GM13976 (cell line): ENCODE results near the gene TRIP10.

Experiments used
- DNase-seq: peaks from one replicate; pipeline ENCODE4 v3.0.0; 2012; ENCODE audit warnings: low spot score
- CTCF ChIP-seq: IDR thresholded peaks from 2 replicates; pipeline ENCODE4 v1.5.1; 2012; ENCODE audit warnings: borderline replicate concordance, mild to moderate bottlenecking; ENCODE audit not compliant: insufficient read depth; ENCODE audit errors: extremely low read depth, missing control alignments, control extremely low read depth
- in situ Hi-C: fragments of 300-500 bp; cut with MboI; formaldehyde crosslinking; loops from one replicate; pipeline ENCODE4 v1.12.0; 2022; ENCODE audit warnings: low sequenced_read_pairs, mixed read lengths, inconsistent platforms; ENCODE audit not compliant: unreplicated experiment

The TRIP10 gene

GRCh38 chr19:6736917-6737283, 2.6 kb upstream of the TRIP10 start:
- TF ChIP-seq CTCF: no peak
- no peak for DNase-seq
- in situ Hi-C loops: loop anchor here (5.0 kb wide), 1 partner anchor 215 kb away; no protein-coding TSS in a partner anchor

GRCh38 chr19:6737284-6737872, 2.1 kb upstream of the TRIP10 start, which contains the start of gene GPR108:
TSS of gene GPR108 (minus strand) at chr19:6737580. CDS start at chr19:6737576, 4 bp downstream.
- in situ Hi-C loops: loop anchor here (5.0 kb wide), 1 partner anchor 215 kb away; no protein-coding TSS in a partner anchor
- DNase-seq: peak; percentile 97
- no peak for TF ChIP-seq CTCF

- peak; percentile 76 for DNase-seq
- TF ChIP-seq CTCF: peak; percentile 75
- in situ Hi-C loops: loop anchor here (5.0 kb wide), 1 partner anchor 216 kb away; no protein-coding TSS in a partner anchor
These were observed 1.4 kb upstream of the TRIP10 start for GRCh38 chr19:6737873-6738786.

- in situ Hi-C loops: loop anchor here (5.0 kb wide), 1 partner anchor 217 kb away; no protein-coding TSS in a partner anchor
- no peak for DNase-seq
- TF ChIP-seq CTCF: no peak
These were observed 592 bp upstream of the TRIP10 start for GRCh38 chr19:6738787-6739389.

GRCh38 chr19:6739883-6740588, 556 bp downstream of the TRIP10 start:
- no peak for TF ChIP-seq CTCF
- DNase-seq: peak; percentile 71
- in situ Hi-C loops: loop anchor here (5.0 to 10.0 kb wide), 2 partner anchors 125 to 218 kb away; no protein-coding TSS in a partner anchor

GRCh38 chr19:6740589-6741343, 1.3 kb downstream of the TRIP10 start:
- DNase-seq: no peak
- in situ Hi-C loops: loop anchor here (10.0 kb wide), 1 partner anchor 124 kb away; no protein-coding TSS in a partner anchor
- TF ChIP-seq CTCF: no peak
